NCI-H2196 (cell line): Measurements from ENCODE around the gene SETMAR.

ENCODE experiments used
- DNase-seq: peaks from one replicate; lab custom pipeline; 2025; ENCODE audit not compliant: unreplicated experiment; lab: John Stamatoyannopoulos, UW

SETMAR gene

DNA sequence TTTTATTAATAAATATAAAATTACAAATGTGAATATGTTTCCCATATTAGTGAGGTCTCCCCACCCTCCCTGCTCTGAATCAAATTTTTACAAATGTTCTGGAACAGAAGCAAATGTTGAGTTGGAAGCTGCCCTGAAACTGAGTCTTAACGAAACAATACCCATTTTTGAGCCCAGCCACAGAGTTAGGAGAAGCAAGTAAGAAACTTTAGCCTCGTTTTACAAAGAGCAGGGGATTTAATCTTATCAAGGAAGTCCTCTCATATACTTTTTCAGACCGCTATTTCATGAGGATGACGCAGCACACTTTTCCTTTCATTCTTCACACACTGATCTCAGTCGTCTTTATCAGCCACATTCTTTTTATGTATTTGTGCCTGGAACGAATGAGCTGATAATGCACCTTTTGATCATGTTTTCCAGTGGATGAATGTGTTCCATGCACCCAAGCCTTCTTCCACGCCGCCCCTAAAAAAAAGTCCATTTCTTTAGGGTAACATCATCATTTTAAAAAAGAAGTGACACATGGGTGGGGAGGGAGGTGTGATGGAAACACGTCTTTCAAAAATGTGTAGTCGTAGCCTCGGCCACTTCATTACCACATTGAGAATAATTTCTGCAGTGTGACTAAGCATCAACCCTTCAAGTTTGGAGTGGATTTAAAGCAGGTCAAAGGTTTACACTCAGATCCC, 48.1 kb downstream of the SETMAR start:
- DNase-seq = no peak

DNA sequence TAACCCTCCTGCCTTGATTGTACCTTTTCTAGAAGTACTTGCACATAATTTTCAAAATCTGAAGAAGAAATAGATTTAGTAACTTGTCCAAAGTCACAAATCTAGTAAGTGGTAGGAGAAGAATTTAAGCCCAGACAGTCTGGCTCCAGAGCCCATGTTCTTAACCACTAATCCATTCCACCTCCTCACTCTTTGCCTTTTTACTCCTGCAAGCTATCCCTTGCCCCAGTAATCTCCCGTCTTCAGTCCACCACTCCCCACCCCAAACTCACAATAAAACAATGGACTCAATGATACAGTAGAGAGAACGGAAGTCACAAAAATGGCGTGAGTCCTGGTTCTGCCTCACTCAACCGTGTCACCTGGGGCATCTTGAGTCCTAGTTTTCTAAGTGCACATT, 48.7 kb downstream of the SETMAR start:
- no peak for DNase-seq

DNA sequence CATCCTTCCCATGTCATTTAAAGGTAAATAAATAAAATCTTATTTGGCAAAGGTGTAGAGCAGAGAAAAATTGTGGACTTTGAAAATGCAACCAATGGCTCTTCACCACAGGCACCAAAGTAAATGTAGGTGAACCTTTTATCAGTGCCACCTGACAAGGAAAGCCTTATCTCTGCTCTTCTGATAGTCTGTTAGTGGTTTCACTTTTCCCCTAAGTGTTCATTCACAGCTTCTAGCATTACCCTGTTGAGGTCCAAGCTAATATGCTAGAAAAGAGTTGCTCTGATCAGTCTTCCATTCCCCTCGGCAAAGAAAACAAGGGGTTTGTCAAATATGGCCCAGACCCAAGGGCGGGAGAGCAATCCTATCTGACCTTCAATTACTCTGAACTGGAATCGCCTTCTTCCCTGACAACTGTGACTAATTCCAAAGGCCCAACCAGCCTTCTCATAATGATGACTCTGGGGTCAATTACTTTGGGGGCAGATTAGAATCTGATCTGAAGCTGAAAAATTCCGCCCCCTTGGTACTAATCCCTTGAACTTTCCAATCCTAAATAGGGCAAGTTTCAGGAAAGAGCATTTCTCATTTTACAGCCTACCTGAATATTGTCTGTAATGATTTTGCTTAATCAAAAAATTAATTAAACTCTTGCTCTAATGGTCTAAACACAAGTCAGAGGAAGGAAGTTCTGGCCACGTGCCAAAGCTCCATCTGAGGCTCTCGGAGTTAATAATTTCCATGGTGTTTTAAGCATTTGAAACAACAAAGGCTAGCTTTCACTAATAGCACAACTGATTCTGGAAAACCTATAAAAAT, 52.4 kb downstream of the SETMAR start:
- DNase-seq = no peak

DNA sequence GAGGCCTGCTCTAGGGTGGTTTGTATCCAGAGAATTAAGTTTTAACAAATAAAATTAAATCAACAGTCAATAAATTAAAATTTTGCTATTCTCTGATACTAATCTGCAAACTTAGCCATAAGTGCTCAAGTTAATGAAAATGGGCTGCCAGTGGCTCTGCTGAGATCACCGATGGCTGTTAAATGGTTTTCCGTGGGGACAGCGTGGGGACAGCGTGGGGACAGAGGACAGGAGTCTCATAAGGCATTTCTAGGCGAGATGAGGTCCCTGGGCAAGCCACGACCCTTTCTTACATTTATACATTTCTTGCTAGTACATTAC, 53.0 kb downstream of the SETMAR start:
- DNase-seq = no peak

DNA sequence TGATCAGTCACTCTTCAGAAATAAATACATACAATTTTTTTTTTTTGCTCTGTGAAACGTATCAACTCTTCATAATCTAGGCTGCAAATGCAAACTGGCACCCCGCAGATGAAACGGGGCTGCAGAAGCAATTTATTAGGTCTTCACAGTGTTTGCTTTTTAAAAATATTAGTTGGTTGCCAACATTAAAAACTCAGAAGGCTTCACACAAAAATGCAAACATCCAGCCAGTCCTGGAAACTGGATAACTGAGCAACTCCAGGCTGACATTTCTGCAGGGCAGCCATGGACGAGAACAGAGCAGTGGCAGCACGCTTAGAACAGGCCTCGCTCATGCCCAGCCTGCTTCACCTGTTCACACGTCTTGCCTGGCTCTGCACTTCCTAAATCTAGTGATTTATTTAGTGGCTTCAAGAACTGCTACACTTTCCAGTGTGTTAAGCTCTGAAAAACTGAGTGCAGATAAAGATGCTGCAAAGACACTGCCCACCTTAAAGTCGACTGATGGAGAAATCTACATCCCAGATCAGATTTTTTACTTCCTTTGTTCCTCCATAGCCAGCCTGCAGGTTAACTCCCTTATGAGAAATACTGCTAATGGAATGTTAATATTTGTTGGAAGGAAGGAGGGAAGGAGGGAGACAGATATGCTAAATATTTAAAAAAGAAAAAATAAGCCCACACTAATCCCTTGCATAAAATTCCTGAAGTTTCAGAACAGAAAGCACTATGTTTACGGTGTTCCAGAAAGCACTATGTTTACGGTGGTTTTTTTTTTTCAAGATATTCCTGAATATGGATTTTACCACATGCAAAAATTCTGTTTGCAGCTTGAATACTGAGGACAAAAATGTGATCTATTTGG, 53.6 kb downstream of the SETMAR start:
- no peak for DNase-seq

DNA sequence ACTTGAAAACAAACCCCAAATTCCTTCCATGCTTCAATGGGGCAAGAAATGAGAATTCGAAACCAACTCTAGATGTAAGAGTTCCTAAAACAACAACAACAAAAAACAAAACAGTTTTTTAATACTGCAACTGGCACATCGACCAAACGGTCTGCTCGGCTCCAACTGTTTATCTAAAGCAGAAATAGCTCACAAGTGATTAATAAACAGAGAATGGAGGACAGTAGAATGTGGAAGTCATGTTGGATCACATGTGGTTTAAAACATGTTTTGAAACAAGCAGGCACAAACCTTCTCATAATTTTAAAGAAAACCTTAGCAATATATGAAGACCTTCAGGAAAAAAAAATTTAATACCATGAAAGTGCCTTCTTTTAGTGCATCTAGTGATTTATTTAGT, 55.1 kb downstream of the SETMAR start:
- no peak for DNase-seq

DNA sequence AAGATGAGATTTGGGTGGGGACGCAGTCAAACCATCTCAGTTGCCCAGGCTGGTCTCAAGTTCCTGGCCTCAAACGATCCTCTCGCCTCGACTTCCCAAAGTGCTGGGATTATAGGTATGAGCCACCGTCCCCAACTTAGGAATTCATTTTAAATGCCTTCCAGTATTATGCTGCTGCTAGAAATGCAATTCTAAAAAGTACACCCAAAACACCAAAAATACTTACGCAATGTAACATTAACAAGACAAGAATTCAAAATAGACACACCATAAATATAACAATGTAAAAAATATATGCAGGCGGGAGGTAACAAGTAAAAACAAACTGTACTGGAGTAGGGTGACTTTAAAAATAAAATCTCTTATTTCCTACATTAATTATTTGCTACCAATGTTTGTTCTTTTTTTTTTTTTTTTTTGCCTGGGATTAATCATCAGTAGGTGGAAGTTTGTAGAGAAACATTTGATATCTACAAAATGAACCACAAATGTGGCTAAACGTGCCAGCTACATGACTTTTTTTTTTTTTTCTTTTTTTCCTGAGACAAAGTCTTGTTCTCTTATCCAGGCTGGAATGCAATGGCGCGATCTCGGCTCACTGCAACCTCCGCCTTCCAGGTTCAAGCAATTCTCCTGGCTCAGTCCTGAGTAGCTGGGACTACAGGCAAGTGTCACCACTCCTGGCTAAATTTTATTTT, 56.8 kb downstream of the SETMAR start:
- DNase-seq = no peak

DNA sequence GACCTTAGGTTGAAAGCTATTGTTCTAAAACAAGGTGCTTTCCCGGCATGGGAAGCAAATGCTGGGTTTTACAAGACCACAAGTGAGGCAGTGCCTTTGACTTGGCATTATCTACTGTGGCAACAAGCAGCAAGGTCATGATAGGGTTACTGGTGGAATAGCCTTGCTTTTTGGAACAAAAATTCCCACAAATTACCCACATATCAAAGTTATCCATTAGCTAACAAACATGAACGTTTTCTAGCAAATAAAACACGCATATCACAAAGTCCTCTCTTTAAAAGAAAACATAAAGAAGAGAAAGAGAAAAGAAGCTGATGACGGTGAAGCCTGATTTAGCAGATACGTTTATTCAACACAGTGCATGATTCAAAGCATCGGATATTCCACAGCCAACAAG, 57.6 kb downstream of the SETMAR start:
- DNase-seq = no peak

DNA sequence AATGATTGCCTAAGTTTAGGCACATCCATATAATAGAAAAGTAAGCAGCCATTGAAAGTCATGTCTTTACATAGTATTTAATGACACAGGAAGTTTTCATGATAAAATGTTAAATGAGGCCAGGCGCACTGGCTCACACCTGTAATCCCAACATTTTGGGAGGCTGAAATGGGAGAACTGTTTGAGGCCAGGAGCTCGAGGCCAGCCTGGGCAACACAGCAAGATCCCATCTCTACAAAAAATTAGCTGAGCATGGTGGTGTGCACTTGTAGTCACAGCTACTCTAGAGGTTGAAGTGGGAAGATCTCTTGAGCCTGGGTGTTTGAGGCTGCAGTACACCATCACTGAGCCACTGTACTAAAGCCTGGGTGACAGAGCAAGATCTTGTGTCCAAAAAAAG, 59.4 kb downstream of the SETMAR start:
- no peak for DNase-seq
